Upper lobe of left lung (tissue), 6 donors: ENCODE data around the gene ADAP2. TPM values are rescaled to one million over a fixed set of nuclear protein-coding genes. Genes with fewer than 3 reads are reported as not detected.
"Not testable (repeated sequence)": the region's sequence is repeated elsewhere in the genome, so short reads cannot be mapped to it uniquely, and the experiment has no call there.

Source experiments
- ATAC-seq, 2 donors: fragments of 200-7000 bp; cut with Tn5 transposase; one replicate each; pipeline ENCODE4 v1.9.1; 2022; ENCODE audit warnings: mild to moderate bottlenecking in 2 of 2, moderate library complexity in 2 of 2; ENCODE audit not compliant: low FRiP score in 2 of 2
- DNase-seq, 2 donors: peaks; one replicate each; pipeline ENCODE4 v3.0.0-alpha.2; 2019 to 2020
- H3K27ac ChIP-seq, 4 donors: fragments of 200-600 bp; sonication (generic); one replicate each; pipeline ENCODE4 v1.5.1; 2016 to 2019
- H3K27me3 ChIP-seq, 4 donors: fragments of 200-600 bp; sonication (generic); one replicate each; pipeline ENCODE4 v1.5.1; 2017 to 2019
- H3K36me3 ChIP-seq, 4 donors: fragments of 200-600 bp; sonication (generic); one replicate each; pipeline ENCODE4 v1.5.1; 2016 to 2019
- H3K4me1 ChIP-seq, 4 donors: fragments of 200-600 bp; sonication (generic); one replicate each; pipeline ENCODE4 v1.5.1; 2018 to 2019
- H3K4me3 ChIP-seq, 4 donors: fragments of 200-600 bp; sonication (generic); one replicate each; pipeline ENCODE4 v1.5.1; 2017 to 2019; ENCODE audit warnings: mild to moderate bottlenecking in 2 of 4, moderate library complexity in 1 of 4
- H3K9me3 ChIP-seq, 4 donors: fragments of 200-600 bp; sonication (generic); one replicate each; pipeline ENCODE4 v1.5.1; 2018 to 2019
- CTCF ChIP-seq, 6 experiments: fragments of 450-650 bp in 4 of 6; fragments of 200-600 bp in 2 of 6; sonication (generic) in 2 of 6; IDR thresholded peaks; one replicate each; pipeline ENCODE4 v1.5.1; 2016 to 2019; ENCODE audit warnings: antibody characterized with exemption in 6 of 6
- EP300 ChIP-seq, 4 donors: sonication (generic); formaldehyde crosslinking; IDR thresholded peaks; one replicate each; pipeline ENCODE4 v1.5.1; 2017; ENCODE audit warnings: antibody characterized with exemption in 4 of 4, control low read depth in 2 of 4
- POLR2A ChIP-seq, 4 donors: fragments of 450-650 bp; IDR thresholded peaks; one replicate each; pipeline ENCODE4 v1.5.1; 2016 to 2017; ENCODE audit warnings: antibody characterized with exemption in 4 of 4, mild to moderate bottlenecking in 2 of 4
- POLR2AphosphoS5 ChIP-seq, 2 donors: sonication (generic); formaldehyde crosslinking; IDR thresholded peaks; one replicate each; pipeline ENCODE4 v1.5.1; 2017; ENCODE audit warnings: antibody characterized with exemption in 2 of 2
- WGBS, 2 donors: methylation state at CpG; one replicate each; pipeline ENCODE4 v1.1.5; 2017 to 2018; 5-methylcytosine and 5-hydroxymethylcytosine counted together
- total RNA-seq, 6 donors: library from RNA; depleted of rRNA in 4 of 6; stranded (reverse); fragments of >200 nt in 4 of 6; gene quantifications; one replicate each; pipeline versions ENCODE4 v1.1.0 to v1.2.1, GENCODE V29; 2016 to 2021
- donor health status: DM: no; HTN: no; CAD: no; lungs with moderate emphysema.
- donor health status: DM: no; HTN: yes; CAD: no; lungs with severe emphysema.

ADAP2 gene
- total RNA-seq, 6 donors from 2014 or later: 15.8 to 54.5 (median 25.2) TPM

- Histone ChIP-seq H3K9me3 (no peaks in the 10 kb centered on the region), H3K27me3 (no peaks in the 10 kb centered on the region), H3K4me3 (peak overlapping the region; percentile 58 to 89 (median 66)), H3K27ac (peak overlapping the region; percentile 95 to 98 (median 97)), H3K36me3 (peaks cover 0 to 11% (median 0%) of the 10 kb centered on the region in 4 donors), H3K4me1 (peaks cover 12 to 33% (median 22%) of the 10 kb centered on the region in 4 donors)
- ATAC-seq: peak; percentile 4 to 24
- DNase-seq: peak in 1 of 2 donors; percentile 42
- TF ChIP-seq EP300 (IDR thresholded peaks at IDR 0.05) (no peak), CTCF (IDR thresholded peaks at IDR 0.05) (no peak), POLR2A (IDR thresholded peaks at IDR 0.05) (peak in 1 of 4 donors; percentile 11), POLR2AphosphoS5 (IDR thresholded peaks at IDR 0.05) (no peak)
- WGBS, 2 donors: 11 to 16% methylated on average over 31 of the region's 31 CpGs
Observed at GRCh38 chr17:30969989-30970830, 48.5 kb downstream of the ADAP2 start.

DNA sequence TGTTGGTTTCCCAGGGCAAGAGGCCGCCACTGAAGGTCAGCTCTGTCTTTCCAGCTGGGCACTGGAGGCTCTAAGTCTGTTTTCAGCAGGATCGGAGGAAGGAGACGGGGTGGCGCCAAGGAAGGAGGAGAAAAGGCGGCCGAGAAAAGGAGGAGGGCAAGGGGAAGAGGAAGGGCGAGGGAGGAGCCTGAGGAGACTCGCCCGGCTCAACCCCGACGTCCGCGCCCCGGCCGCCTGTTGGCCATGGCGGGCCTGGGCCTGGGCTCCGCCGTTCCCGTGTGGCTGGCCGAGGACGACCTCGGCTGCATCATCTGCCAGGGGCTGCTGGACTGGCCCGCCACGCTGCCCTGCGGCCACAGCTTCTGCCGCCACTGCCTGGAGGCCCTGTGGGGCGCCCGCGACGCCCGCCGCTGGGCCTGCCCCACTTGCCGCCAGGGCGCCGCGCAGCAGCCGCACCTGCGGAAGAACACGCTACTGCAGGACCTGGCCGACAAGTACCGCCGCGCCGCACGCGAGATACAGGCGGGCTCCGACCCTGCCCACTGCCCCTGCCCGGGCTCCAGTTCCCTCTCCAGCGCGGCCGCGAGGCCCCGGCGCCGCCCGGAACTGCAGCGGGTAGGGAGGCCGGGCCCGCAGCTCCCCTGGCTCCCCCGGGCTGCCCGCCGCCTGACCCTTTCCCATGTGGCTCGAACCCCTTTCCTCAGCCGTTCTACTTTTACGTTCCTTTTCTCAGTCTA is 49.3 kb downstream of the ADAP2 start, which contains the start of gene RNF135:
Gene RNF135 (plus strand): TSS at position 209 of the 737 bp plus-strand sequence. CDS start 35 bp downstream, at position 244.
- DNase-seq: peak; percentile 89 to 95
- peak within 1 kb of the TSS; percentile 58 to 89 (median 66) for H3K4me3 ChIP-seq
- H3K27ac ChIP-seq: peak within 1 kb of the TSS; percentile 95 to 98 (median 97)
- peaks cover 12 to 33% (median 22%) of the 10 kb centered on the region in 4 donors for H3K4me1 ChIP-seq
- peak; percentile 96 to 97 for ATAC-seq
- 0 to 1% methylated on average over 34 to 48 of the region's 66 CpGs for WGBS, 2 donors
- TF ChIP-seq CTCF (IDR thresholded peaks at IDR 0.05): peak; percentile 44 to 93 (median 84)
- no peak for TF ChIP-seq EP300 (IDR thresholded peaks at IDR 0.05)
- peak in 1 of 2 donors; percentile 78 for TF ChIP-seq POLR2AphosphoS5 (IDR thresholded peaks at IDR 0.05)
- peak in 3 of 4 donors; percentile 86 to 96 (median 92) for TF ChIP-seq POLR2A (IDR thresholded peaks at IDR 0.05)
- H3K27me3 ChIP-seq: no peaks in the 10 kb centered on the region
- peaks cover 0 to 12% (median 0%) of the 10 kb centered on the region in 4 donors for H3K36me3 ChIP-seq
- H3K9me3 ChIP-seq: no peaks in the 10 kb centered on the region

GRCh38 chr17:30975042-30975820 is 53.5 kb downstream of the ADAP2 start:
- ATAC-seq (no peak), DNase-seq (no peak)
- H3K4me3 ChIP-seq: no peak overlapping the region
- 83 to 88% methylated on average over 8 of the region's 8 CpGs for WGBS, 2 donors
- peaks cover 12 to 28% (median 18%) of the 10 kb centered on the region in 4 donors for H3K4me1 ChIP-seq
- peaks cover 0 to 12% (median 0%) of the 10 kb centered on the region in 4 donors for H3K36me3 ChIP-seq
- no peaks in the 10 kb centered on the region for H3K9me3 ChIP-seq
- no peak overlapping the region for H3K27ac ChIP-seq
- no peak for TF ChIP-seq POLR2AphosphoS5 (IDR thresholded peaks at IDR 0.05)
- TF ChIP-seq POLR2A (IDR thresholded peaks at IDR 0.05): no peak
- no peak for TF ChIP-seq EP300 (IDR thresholded peaks at IDR 0.05)
- H3K27me3 ChIP-seq: no peaks in the 10 kb centered on the region

- DNase-seq: peak in 1 of 2 donors; percentile 48
- WGBS, 2 donors: no CpG with 5 or more reads among the region's 33 CpGs
- not testable (repeated sequence) for H3K4me1 ChIP-seq
Observed at GRCh38 chr17:30979919-30980318, 58.2 kb downstream of the ADAP2 start.

More at GRCh38 chr17:30979919-30980318, 58.2 kb downstream of the ADAP2 start:
- not testable (repeated sequence) for H3K36me3 ChIP-seq, ATAC-seq, H3K27me3 ChIP-seq, H3K27ac ChIP-seq, H3K4me3 ChIP-seq, H3K9me3 ChIP-seq
